ENCODE results near the gene TMEM117. TPM values are rescaled to one million over a fixed set of nuclear protein-coding genes. Genes with fewer than 3 reads are reported as not detected.

Gene TMEM117
- total and polyA plus RNA-seq, 2 donors (not counting 3 experiments of a cell fraction or from before 2014, with no cell fraction given): 1.2 to 3.8 TPM

GRCh38 chr12:44403185-44403584, 567.3 kb downstream of the TMEM117 start:
- H3K36me3 ChIP-seq (ENCODE audit: control insufficient read depth in 2 of 2, extremely low read depth in 1 of 2, insufficient read depth in 2 of 2, low read length in 2 of 2): no peaks in the 10 kb centered on the region
- FAIRE-seq: no peak
- H4K20me1 ChIP-seq (replicated peaks; ENCODE audit: control insufficient read depth, extremely low read depth, insufficient read depth, low read length): no peaks in the 10 kb centered on the region
- H3K79me2 ChIP-seq (ENCODE audit: control insufficient read depth, insufficient read depth, low read length): no peaks in the 10 kb centered on the region
- no peaks in the 10 kb centered on the region for H3K27me3 ChIP-seq (ENCODE audit: control insufficient read depth in 2 of 2, insufficient read depth in 2 of 2, low read length in 2 of 2)
- H2AFZ ChIP-seq (ENCODE audit: low read depth, low read length): no peak overlapping the region
- DNase-seq (ENCODE audit: low read depth, low spot score): no peak
- BruUV-seq (replicated peaks): no TSS peak
- intact Hi-C loops (cut with micrococcal nuclease): no loop called here
- POLR2A ChIA-PET: no interaction called here
- dilution Hi-C loops (cut with MboI; ENCODE audit: extremely low pct_ligation_motif_present, low sequenced_read_pairs): no loop called here
- H3K4me3 ChIP-seq (replicated peaks in 1 of 3; ENCODE audit: insufficient read depth in 1 of 3, low read depth in 1 of 3, low read length in 3 of 3): no peak overlapping the region
- H3K4me2 ChIP-seq (ENCODE audit: insufficient read depth, low read length): no peak overlapping the region
- H3K9me3 ChIP-seq (replicated peaks; ENCODE audit: control insufficient read depth, insufficient read depth, low read length): no peaks in the 10 kb centered on the region
- H3K4me1 ChIP-seq (ENCODE audit: control insufficient read depth, extremely low read depth, insufficient read depth, low read length): no peaks in the 10 kb centered on the region
- CTCF ChIA-PET: no interaction called here
- no peak overlapping the region for H3K9ac ChIP-seq (replicated peaks; ENCODE audit: extremely low read depth, insufficient read depth, low read length)
- no peaks in the 10 kb centered on the region for H3K9me1 ChIP-seq (replicated peaks; ENCODE audit: control insufficient read depth, extremely low read depth, insufficient read depth, low read length)
- TF ChIP-seq FOS (IDR thresholded peaks at IDR 0.05; ENCODE audit: borderline replicate concordance, insufficient read depth, low read length): no peak
- no peak for TF ChIP-seq GATA2 (IDR thresholded peaks at IDR 0.05; ENCODE audit: insufficient read depth, insufficient read length, low read depth, low read length)
- TF ChIP-seq MYC (IDR thresholded peaks at IDR 0.05; ENCODE audit: low read depth, low read length): no peak
- no peak for TF ChIP-seq POLR2AphosphoS5 (IDR thresholded peaks at IDR 0.05; ENCODE audit: insufficient read depth, low read depth, low read length)
- TF ChIP-seq POLR2A (IDR thresholded peaks at IDR 0.05; ENCODE audit: low read depth, low read length): no peak
- TF ChIP-seq CTCF (IDR thresholded peaks at IDR 0.05; ENCODE audit: extremely low read depth in 1 of 2, insufficient read depth in 1 of 2, low read depth in 1 of 2, low read length in 2 of 2): no peak
- no peak for TF ChIP-seq EZH2 (IDR thresholded peaks at IDR 0.05; ENCODE audit: borderline replicate concordance, low read depth, low read length, severe bottlenecking)
- no peak for TF ChIP-seq JUN (IDR thresholded peaks at IDR 0.05; ENCODE audit: borderline replicate concordance, insufficient read depth, insufficient read length, low read depth)
- TF ChIP-seq MAX (IDR thresholded peaks at IDR 0.05; ENCODE audit: insufficient read depth, insufficient read length): no peak
- no peak overlapping the region for H3K27ac ChIP-seq (ENCODE audit: insufficient read depth, low read depth, low read length)

Measured in endothelial cell of umbilical vein (primary cell).